Endothelial cell of hepatic sinusoid (primary cell): ENCODE data around the gene IRF5.

Source experiments
- in situ Hi-C: cut with HindIII; loops from 2 replicates; pipeline ENCODE4 v1.10.0; 2017; ENCODE audit warnings: low sequenced_read_pairs

IRF5 gene

DNA sequence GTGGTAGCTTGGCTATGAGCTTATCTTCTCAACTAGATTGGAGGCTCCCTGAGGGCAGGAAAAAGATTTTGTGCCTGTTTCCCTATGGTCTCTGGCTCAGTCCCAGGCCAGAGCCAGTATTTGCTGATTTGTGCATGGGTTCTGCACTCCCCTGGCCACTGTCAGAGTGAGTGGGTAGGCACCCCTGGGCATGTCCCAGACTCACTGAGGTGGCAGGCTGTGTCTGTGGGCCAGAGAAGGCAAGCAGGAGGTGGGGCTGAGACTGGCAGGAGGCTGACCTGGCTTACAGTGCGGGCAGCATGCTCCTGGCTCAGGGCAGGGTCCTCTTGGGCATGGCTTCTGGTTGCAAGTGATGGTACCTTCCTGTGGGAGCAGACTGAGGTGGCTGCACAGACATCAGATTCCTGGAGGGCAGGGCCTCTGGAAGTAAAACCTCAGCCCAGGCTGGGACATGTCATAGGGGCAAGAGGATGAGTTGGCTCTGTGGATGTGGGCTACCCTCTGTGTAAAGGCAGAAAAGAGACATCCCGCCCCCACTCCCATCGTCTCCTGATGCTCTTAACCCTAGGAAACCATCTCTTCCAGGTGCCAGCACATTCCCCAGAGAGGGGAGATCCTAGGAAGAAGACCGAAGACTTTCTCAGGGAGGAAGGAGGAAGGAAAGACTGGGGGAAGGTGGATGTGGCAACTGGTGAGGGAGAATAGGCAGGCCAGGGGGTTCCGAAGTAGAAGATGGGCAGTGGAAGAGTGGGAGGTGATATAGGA, 31.5 kb upstream of the IRF5 start:
- in situ Hi-C loops: no loop called here

GRCh38 chr7:128906766-128907559, 30.8 kb upstream of the IRF5 start:
- in situ Hi-C loops: no loop called here

- in situ Hi-C loops: no loop called here
These were observed 28.7 kb upstream of the IRF5 start for GRCh38 chr7:128908750-128909624.

DNA sequence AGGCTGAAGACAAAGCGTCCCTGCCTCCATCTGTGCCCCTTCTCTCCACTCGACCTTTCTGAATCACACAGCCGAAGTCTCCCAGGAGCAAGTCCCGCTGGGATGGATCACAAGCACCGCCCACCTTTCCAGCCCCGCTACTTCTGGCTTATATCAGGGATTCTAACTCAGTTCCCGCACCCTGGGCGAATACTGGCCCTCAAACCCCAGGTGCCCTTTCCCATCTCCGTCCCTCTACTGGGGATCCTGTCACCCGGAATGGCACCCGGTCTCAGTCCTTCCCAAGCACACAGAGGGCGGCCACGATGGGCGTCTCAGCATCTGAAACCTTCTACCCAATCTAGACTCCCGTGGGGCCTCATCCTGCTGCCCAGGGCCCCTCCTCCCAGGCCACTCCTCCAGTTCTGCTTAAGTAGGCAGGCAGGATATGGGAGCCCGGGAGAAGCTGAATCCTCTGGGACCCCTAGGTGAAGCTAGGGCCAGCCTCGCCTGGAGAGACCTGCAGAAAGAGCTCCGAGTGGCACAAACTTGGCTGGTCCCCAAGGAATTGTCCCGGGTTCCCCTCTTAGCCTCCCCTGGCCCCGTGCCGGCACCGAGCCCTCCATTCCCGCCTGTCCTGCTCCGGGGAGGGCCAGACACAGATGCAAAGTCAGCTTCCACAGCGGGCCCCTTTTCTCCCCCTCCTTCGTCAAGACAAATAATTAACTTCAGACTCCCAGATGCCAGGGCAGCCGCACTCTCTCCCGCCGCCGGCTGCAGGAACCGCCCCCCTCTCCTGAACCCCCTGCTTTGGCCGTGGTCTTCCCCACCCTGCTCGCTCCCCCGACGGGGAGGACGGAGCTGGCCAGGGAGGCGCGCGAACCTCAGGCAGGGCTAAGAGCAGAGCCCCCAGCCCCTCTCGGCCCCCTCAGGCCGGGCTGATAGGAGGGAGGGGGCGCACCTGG, 27.8 kb upstream of the IRF5 start:
- in situ Hi-C loops: loop anchor here (5.0 to 10.0 kb wide), 3 partner anchors 48 to 175 kb away; partner anchors contain the start of gene ATP6V1F

- in situ Hi-C loops: loop anchor here (5.0 to 10.0 kb wide), 3 partner anchors 48 to 174 kb away; partner anchors contain the start of gene ATP6V1F
These were observed 27.2 kb upstream of the IRF5 start, which contains the start of gene KCP for GRCh38 chr7:128910569-128910945. Gene KCP, minus strand, starts transcription at chr7:128910709. Its CDS starts 33 bp downstream, at chr7:128910676.

GRCh38 chr7:128911423-128912031, 26.2 kb upstream of the IRF5 start:
- in situ Hi-C loops: loop anchor here (5.0 to 10.0 kb wide), 3 partner anchors 49 to 173 kb away; partner anchors contain the start of gene ATP6V1F

GRCh38 chr7:128912281-128912680, 25.4 kb upstream of the IRF5 start:
- in situ Hi-C loops: loop anchor here (5.0 to 10.0 kb wide), 3 partner anchors 50 to 173 kb away; partner anchors contain the start of gene ATP6V1F

DNA sequence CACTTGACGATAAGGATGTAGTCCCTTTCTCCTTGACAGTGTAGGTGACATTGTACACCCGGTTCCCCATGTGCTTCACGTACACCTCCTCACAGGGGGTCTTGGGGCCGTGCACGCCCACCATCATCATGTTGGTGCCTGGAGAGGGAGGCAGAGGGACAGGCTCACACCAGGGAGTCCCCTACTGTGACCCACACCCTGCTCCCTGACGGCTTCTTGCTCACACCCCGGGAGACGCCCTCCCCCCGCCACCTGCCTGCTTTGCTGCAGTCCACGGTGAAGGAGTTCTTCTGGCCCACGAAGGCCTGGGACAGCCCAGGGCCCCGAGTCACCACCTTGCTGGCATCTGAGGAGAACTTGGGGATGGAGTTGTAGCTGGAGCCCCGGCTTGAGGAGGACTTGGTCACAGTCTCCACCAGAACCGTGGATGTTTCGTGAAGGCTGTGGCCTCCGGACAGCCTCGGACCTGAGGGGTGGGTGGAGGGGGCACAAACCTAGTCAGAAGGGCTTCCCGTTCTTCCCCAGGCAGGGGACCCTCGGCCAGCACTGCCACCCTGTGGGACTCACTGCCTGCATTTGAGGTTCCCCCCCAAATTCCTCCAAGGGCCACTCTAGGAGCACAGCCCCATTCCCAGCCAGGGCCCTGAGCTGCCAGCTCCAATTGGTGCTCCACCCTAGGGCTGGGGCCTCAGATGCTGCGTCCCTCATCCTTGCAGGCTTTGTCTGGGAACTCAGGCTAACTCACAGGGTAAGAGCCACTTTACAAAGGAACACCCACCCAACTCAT, 24.8 kb upstream of the IRF5 start:
- in situ Hi-C loops: loop anchor here (5.0 to 10.0 kb wide), 3 partner anchors 51 to 172 kb away; partner anchors contain the start of gene ATP6V1F

GRCh38 chr7:128913870-128914565, 23.7 kb upstream of the IRF5 start:
- in situ Hi-C loops: loop anchor here (5.0 to 10.0 kb wide), 3 partner anchors 52 to 171 kb away; partner anchors contain the start of gene ATP6V1F

GRCh38 chr7:128914566-128915151, 23.1 kb upstream of the IRF5 start:
- in situ Hi-C loops: loop anchor here (5.0 to 10.0 kb wide), 3 partner anchors 52 to 170 kb away; partner anchors contain the start of gene ATP6V1F

- in situ Hi-C loops: loop anchor here (10.0 kb wide), 1 partner anchor 169 kb away; no protein-coding TSS in a partner anchor
These were observed 22.4 kb upstream of the IRF5 start for GRCh38 chr7:128915271-128915819.

- in situ Hi-C loops: loop anchor here (10.0 kb wide), 1 partner anchor 169 kb away; no protein-coding TSS in a partner anchor
These were observed 21.7 kb upstream of the IRF5 start for GRCh38 chr7:128915841-128916642.

DNA sequence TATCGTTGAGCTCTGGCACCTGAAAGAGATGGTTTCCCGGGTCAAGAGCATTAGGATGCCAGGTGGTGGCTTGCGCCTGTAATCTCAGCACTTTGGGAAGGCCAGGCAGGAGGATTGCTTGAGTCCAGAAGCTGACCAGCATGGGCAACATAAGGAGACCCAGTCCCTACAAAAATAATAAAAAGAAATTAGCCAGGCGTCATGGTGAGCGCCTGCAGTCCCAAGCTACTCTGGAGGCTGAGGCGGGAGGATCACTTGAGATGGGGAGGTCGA, 21.1 kb upstream of the IRF5 start:
- in situ Hi-C loops: loop anchor here (10.0 kb wide), 1 partner anchor 168 kb away; no protein-coding TSS in a partner anchor

GRCh38 chr7:128917122-128917521, 20.6 kb upstream of the IRF5 start:
- in situ Hi-C loops: loop anchor here (10.0 kb wide), 1 partner anchor 168 kb away; no protein-coding TSS in a partner anchor

DNA sequence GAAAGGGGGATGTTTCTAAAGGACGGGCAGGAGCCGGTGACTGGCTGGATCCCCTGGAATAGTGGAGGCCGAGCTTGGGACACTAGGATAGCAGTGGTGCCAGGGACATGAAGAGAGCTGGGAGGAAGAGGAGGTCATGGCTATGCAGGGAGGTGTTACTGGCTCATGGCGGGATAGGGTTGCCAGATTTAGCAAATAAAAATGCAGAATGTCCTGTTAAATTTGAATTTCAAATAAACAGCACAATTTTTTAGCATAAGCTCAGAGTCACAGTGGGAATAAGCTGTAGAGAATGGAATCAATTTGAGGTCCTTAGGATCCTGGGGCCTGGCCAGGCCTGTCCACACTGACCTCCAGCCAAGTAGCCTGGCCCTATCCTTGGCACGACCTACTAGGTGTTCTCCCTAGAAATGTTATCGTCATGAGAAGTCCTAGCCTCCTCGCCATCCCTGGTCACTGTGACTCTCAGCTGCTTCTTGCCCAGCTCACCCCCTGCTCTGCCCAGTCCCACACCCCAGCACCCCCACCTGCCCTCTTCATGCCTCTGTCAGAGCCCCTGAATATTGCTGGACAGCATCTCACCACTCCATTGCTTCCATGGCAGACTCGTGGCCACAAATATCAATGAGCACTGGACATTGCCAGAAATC, 19.6 kb upstream of the IRF5 start:
- in situ Hi-C loops: loop anchor here (10.0 kb wide), 1 partner anchor 167 kb away; no protein-coding TSS in a partner anchor
